ENCODE results near the gene ARHGEF25.

GRCh38 chr12:57584690-57585089, 26.5 kb upstream of the ARHGEF25 start:
- TF ChIP-seq CTCF (IDR thresholded peaks at IDR 0.05) (no peak), POLR2A (IDR thresholded peaks at IDR 0.05) (no peak)

Measured in upper lobe of left lung (tissue), 4 donors.